Loucy (cell line): ENCODE data around the gene CASZ1.

Source experiments
- H2AFZ ChIP-seq: fragments of 200-600 bp; sonication (generic); 2 replicates; pipeline ENCODE4 v1.6.0; 2016; ENCODE audit warnings: antibody characterized with exemption, mild to moderate bottlenecking, low read length, moderate library complexity
- H3F3A ChIP-seq: fragments of 200-600 bp; 2 replicates; pipeline ENCODE4 v1.6.0; 2016; ENCODE audit warnings: antibody characterized with exemption, low read depth, mild to moderate bottlenecking
- H3K27me3 ChIP-seq: fragments of 200-600 bp; sonication (generic); 2 replicates; pipeline ENCODE4 v1.6.1; 2014; ENCODE audit warnings: low read length, mild to moderate bottlenecking; ENCODE audit not compliant: insufficient read depth, poor library complexity, severe bottlenecking
- H3K36me3 ChIP-seq: fragments of 200-600 bp; sonication (generic); 2 replicates; pipeline ENCODE4 v1.6.1; 2016; ENCODE audit warnings: low read length; ENCODE audit not compliant: insufficient read depth
- H3K4me1 ChIP-seq: fragments of 200-600 bp; sonication (generic); 2 replicates; pipeline ENCODE4 v1.5.1; 2014; ENCODE audit warnings: low read length, mild to moderate bottlenecking; ENCODE audit not compliant: insufficient read depth, poor library complexity, severe bottlenecking
- H3K4me2 ChIP-seq: fragments of 200-600 bp; sonication (generic); 2 replicates; pipeline ENCODE4 v1.6.0; 2014; ENCODE audit warnings: antibody characterized with exemption, low read length, low read depth, mild to moderate bottlenecking; ENCODE audit not compliant: poor library complexity, severe bottlenecking
- H3K4me3 ChIP-seq: fragments of 200-600 bp; sonication (generic); 2 replicates; pipeline ENCODE4 v1.5.1; 2014; ENCODE audit warnings: low read length, mild to moderate bottlenecking, mixed read lengths; ENCODE audit not compliant: poor library complexity, severe bottlenecking
- H3K79me2 ChIP-seq: fragments of 200-600 bp; sonication (generic); 2 replicates; pipeline ENCODE4 v1.6.1; 2014; ENCODE audit warnings: low read length; ENCODE audit not compliant: insufficient read depth
- H3K9ac ChIP-seq: fragments of 200-600 bp; sonication (generic); 2 replicates; pipeline ENCODE4 v1.6.0; 2014; ENCODE audit warnings: mild to moderate bottlenecking, low read depth, low read length, moderate library complexity; ENCODE audit not compliant: poor library complexity, severe bottlenecking
- H3K9me2 ChIP-seq: fragments of 200-600 bp; sonication (generic); replicated peaks from 2 replicates; pipeline ENCODE4 v1.6.1; 2016; ENCODE audit warnings: low read depth, low read length, mixed read lengths
- H3K9me3 ChIP-seq: fragments of 200-600 bp; sonication (generic); 2 replicates; pipeline ENCODE4 v1.6.1; 2014; ENCODE audit warnings: mild to moderate bottlenecking, antibody characterized with exemption, low read length, low read depth; ENCODE audit not compliant: insufficient read depth
- H4K20me1 ChIP-seq: fragments of 200-600 bp; sonication (generic); 2 replicates; pipeline ENCODE4 v1.6.0; 2014; ENCODE audit warnings: antibody characterized with exemption, low read length, mild to moderate bottlenecking; ENCODE audit not compliant: insufficient read depth, poor library complexity, severe bottlenecking
- EZH2phosphoT487 ChIP-seq: fragments of 200-600 bp; IDR thresholded peaks from 2 replicates; pipeline ENCODE4 v1.6.1; 2018; ENCODE audit warnings: antibody characterized with exemption, mild to moderate bottlenecking, moderate library complexity, borderline replicate concordance
- TF ChIP-seq, protein P1 (sequence below): fragments of 200-600 bp; sonication (generic); conservative IDR thresholded peaks from 2 replicates; pipeline ENCODE4 v1.5.1; 2014; ENCODE audit warnings: mild to moderate bottlenecking, antibody characterized with exemption, low read length

Gene CASZ1

GRCh38 chr1:10799726-10800125 is 3.3 kb upstream of the CASZ1 start:
- Histone ChIP-seq H3K4me3 (no peak overlapping the region), H3K27me3 (peaks cover 10% of the 10 kb centered on the region)

DNA sequence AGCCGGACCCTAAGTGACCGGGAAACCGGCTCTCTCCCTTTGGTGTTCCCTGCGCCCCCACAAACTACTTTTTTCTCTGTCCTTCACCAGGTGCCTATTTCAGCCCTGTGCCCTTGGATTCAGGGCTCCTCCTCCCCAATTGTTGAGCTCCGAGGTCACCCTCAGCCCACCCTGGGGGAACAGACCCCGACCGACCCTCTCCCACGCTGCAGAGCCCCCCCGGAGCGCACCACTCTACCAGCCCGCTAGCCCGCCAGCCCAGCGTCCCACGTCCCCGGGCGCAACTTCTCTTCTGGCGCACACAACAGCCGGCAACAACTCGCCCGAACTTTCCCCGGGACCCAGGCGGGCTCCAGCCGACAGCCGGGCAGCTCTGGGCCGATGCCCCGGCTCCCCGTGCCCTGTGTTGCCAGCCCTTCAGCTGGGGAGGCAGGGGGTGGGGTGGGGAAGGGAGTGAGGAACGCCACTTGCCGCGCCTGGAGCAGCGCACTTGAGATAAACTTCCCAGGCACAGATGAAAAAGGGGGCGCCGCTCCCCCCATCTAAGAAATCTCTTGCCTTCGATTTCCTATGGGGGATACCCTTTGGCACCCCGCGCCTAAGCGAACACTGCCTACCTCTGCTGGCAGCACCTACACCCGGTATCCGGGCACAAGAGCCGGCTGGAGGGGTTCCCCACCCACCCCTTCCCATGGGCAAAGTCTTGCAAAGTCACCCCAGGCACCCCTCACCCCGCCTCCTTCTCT is 997 bp downstream of the CASZ1 start:
- Histone ChIP-seq H3K4me1 (peaks cover 17% of the 10 kb centered on the region), H2AFZ (no peak overlapping the region), H3K9me3 (no peaks in the 10 kb centered on the region), H3K9ac (peak overlapping the region; percentile 50), H3F3A (peaks cover 8% of the 10 kb centered on the region; the same call in 1 of the 2 replicates), H4K20me1 (no peaks in the 10 kb centered on the region), H3K4me3 (peak overlapping the region; percentile 78), H3K36me3 (no peaks in the 10 kb centered on the region), H3K27me3 (peaks cover 10% of the 10 kb centered on the region), H3K9me2 (no peaks in the 10 kb centered on the region), H3K4me2 (peak overlapping the region; percentile 86), H3K79me2 (no peaks in the 10 kb centered on the region)
- TF ChIP-seq, protein P1, sequence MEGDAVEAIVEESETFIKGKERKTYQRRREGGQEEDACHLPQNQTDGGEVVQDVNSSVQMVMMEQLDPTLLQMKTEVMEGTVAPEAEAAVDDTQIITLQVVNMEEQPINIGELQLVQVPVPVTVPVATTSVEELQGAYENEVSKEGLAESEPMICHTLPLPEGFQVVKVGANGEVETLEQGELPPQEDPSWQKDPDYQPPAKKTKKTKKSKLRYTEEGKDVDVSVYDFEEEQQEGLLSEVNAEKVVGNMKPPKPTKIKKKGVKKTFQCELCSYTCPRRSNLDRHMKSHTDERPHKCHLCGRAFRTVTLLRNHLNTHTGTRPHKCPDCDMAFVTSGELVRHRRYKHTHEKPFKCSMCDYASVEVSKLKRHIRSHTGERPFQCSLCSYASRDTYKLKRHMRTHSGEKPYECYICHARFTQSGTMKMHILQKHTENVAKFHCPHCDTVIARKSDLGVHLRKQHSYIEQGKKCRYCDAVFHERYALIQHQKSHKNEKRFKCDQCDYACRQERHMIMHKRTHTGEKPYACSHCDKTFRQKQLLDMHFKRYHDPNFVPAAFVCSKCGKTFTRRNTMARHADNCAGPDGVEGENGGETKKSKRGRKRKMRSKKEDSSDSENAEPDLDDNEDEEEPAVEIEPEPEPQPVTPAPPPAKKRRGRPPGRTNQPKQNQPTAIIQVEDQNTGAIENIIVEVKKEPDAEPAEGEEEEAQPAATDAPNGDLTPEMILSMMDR: no peak
- TF ChIP-seq EZH2phosphoT487: no peak

More at GRCh38 chr1:10799726-10800125, 3.3 kb upstream of the CASZ1 start:
- no peaks in the 10 kb centered on the region for H3K4me1 ChIP-seq
- H3F3A ChIP-seq: no peaks in the 10 kb centered on the region
- H3K36me3 ChIP-seq: no peaks in the 10 kb centered on the region
- no peaks in the 10 kb centered on the region for H4K20me1 ChIP-seq
- no peak overlapping the region for H3K4me2 ChIP-seq
- no peaks in the 10 kb centered on the region for H3K79me2 ChIP-seq
- no peak for TF ChIP-seq EZH2phosphoT487
- TF ChIP-seq, protein P1: no peak
- no peak overlapping the region for H2AFZ ChIP-seq
- H3K9me2 ChIP-seq: no peaks in the 10 kb centered on the region
- H3K9me3 ChIP-seq: no peaks in the 10 kb centered on the region
- H3K9ac ChIP-seq: no peak overlapping the region

DNA sequence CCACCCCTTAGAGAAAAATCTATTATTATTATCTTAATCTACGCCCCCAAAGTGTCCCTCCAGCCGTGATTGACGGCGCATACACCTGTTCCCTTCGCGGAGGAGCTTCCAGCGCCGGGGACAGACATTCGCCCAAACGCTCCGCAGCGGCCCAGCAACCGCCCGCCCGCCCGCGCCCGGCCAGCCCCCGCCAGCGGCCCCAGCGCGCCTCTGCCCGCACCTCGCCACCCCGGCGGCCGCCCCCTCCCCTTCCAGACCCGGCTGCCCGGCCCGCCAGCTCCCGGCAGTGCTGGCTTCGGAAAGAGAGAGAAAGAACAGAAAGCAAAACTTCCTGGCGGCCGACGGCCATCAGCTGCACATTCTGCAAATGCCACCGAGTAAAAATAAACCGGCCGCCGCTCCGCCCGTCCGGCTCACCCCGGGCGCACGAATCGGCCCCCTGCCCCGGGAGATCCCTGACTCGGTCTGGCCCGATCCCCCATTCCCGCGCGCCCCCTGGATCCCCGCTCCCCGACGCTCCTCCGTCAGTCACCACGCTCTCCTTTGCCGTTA is 1.6 kb downstream of the CASZ1 start:
- H3K4me3 ChIP-seq: peak overlapping the region; percentile 78
- no peaks in the 10 kb centered on the region for H3K9me3 ChIP-seq
- H3K4me2 ChIP-seq: peak overlapping the region; percentile 86
- H3K4me1 ChIP-seq: peaks cover 17% of the 10 kb centered on the region
- H3K36me3 ChIP-seq: no peaks in the 10 kb centered on the region
- peaks cover 8% of the 10 kb centered on the region; the same call in 1 of the 2 replicates for H3F3A ChIP-seq
- H3K9ac ChIP-seq: no peak overlapping the region
- TF ChIP-seq, protein P1: no peak
- no peak for TF ChIP-seq EZH2phosphoT487
- no peaks in the 10 kb centered on the region for H3K9me2 ChIP-seq
- H3K27me3 ChIP-seq: peaks cover 10% of the 10 kb centered on the region
- H3K79me2 ChIP-seq: no peaks in the 10 kb centered on the region
- no peaks in the 10 kb centered on the region for H4K20me1 ChIP-seq
- H2AFZ ChIP-seq: no peak overlapping the region
